H1 (cell line): ENCODE data around the gene CCBE1. TPM values are rescaled to one million over a fixed set of nuclear protein-coding genes. Genes with fewer than 3 reads are reported as not detected.

Source experiments
- CTCF ChIA-PET: fragments of 300-600 bp; sonication (Branson Sonifier 250); formaldehyde crosslinking; loops from one replicate; lab custom pipeline; 2021; ENCODE audit not compliant: partially characterized antibody; lab: Charles Lee
- POLR2A ChIA-PET: fragments of 300-600 bp; sonication (Branson Sonifier 250); formaldehyde crosslinking; loops from one replicate; lab custom pipeline; 2021; ENCODE audit warnings: inconsistent platforms; ENCODE audit not compliant: partially characterized antibody; lab: Charles Lee
- DNase-seq, 2 experiments: peaks; one replicate each; pipeline versions ENCODE4 v3.0.0 to v3.0.0-alpha.2; 2010 to 2022; ENCODE audit warnings: low spot score in 2 of 2, low read depth in 1 of 2, mixed read lengths in 1 of 2
- FAIRE-seq: peaks from 2 replicates; lab custom pipeline; 2011; peaks lifted over from hg19 to GRCh38; lab: Jason Lieb, UNC
- H2AFZ ChIP-seq: 2 replicates; pipeline ENCODE4 v1.8.1; 2012; ENCODE audit warnings: low read length, inconsistent platforms
- H2AK5ac ChIP-seq: 2 replicates; pipeline ENCODE4 v1.6.1; 2013; ENCODE audit warnings: low read depth, low read length
- H2BK120ac ChIP-seq: replicated peaks from 2 replicates; pipeline ENCODE3; 2013; ENCODE audit warnings: low read depth, low read length, inconsistent platforms
- H2BK12ac ChIP-seq: 2 replicates; pipeline ENCODE4 v1.6.1; 2013; ENCODE audit warnings: low read depth, low read length
- H2BK15ac ChIP-seq: 2 replicates; pipeline ENCODE4 v1.6.1; 2013; ENCODE audit warnings: low read length
- H2BK20ac ChIP-seq: 2 replicates; pipeline ENCODE4 v1.6.1; 2013; ENCODE audit warnings: low read length
- H2BK5ac ChIP-seq: 2 replicates; pipeline ENCODE4 v1.6.1; 2013; ENCODE audit warnings: low read depth, low read length
- H3K14ac ChIP-seq: 2 replicates; pipeline ENCODE4 v1.6.1; 2013; ENCODE audit warnings: inconsistent platforms; ENCODE audit not compliant: insufficient read length
- H3K18ac ChIP-seq: 2 replicates; pipeline ENCODE4 v1.6.1; 2013; ENCODE audit warnings: low read length; ENCODE audit errors: extremely low read depth
- H3K23ac ChIP-seq: 2 replicates; pipeline ENCODE4 v1.6.1; 2013; ENCODE audit warnings: inconsistent platforms; ENCODE audit not compliant: insufficient read length
- H3K23me2 ChIP-seq: 2 replicates; pipeline ENCODE4 v1.6.1; 2013; ENCODE audit warnings: low read depth, low read length
- H3K27ac ChIP-seq: 2 replicates; pipeline ENCODE4 v1.6.1; 2011; ENCODE audit warnings: low read depth, low read length, inconsistent platforms
- H3K27me3 ChIP-seq, 4 experiments: replicated peaks in 1 of 4; 1 replicate in 1 of 4; 2 replicates in 3 of 4; pipeline versions ENCODE4 v1.6.1 to v1.8.1; 2011 to 2013; ENCODE audit warnings: low read length in 3 of 4, mild to moderate bottlenecking in 3 of 4, inconsistent platforms in 2 of 4, mixed read lengths in 2 of 4, moderate library complexity in 1 of 4; ENCODE audit not compliant: control insufficient read depth in 3 of 4, insufficient read depth in 3 of 4; ENCODE audit errors: extremely low read depth in 1 of 4
- H3K36me3 ChIP-seq, 4 experiments: 2 replicates each; pipeline versions ENCODE4 v1.6.1 to v1.8.1; 2011 to 2013; ENCODE audit warnings: mild to moderate bottlenecking in 4 of 4, low read length in 3 of 4, moderate library complexity in 2 of 4, control low read depth in 1 of 4, inconsistent platforms in 1 of 4; ENCODE audit not compliant: insufficient read depth in 4 of 4, control insufficient read depth in 2 of 4
- H3K4ac ChIP-seq: replicated peaks from 2 replicates; pipeline ENCODE3; 2013; ENCODE audit warnings: low read length, low read depth, mixed read lengths, inconsistent platforms; ENCODE audit not compliant: insufficient read length
- H3K4me1 ChIP-seq, 4 experiments: replicated peaks in 1 of 4; 1 replicate in 1 of 4; 2 replicates in 3 of 4; pipeline versions ENCODE4 v1.6.1 to v1.8.1; 2011 to 2013; ENCODE audit warnings: low read length in 3 of 4, inconsistent platforms in 2 of 4, mixed read lengths in 1 of 4; ENCODE audit not compliant: insufficient read depth in 4 of 4, control insufficient read depth in 3 of 4
- H3K4me2 ChIP-seq, 2 experiments: 2 replicates each; pipeline versions ENCODE4 v1.6.1 to v1.8.1; 2011 to 2013; ENCODE audit warnings: low read depth in 2 of 2, low read length in 2 of 2, control low read depth in 1 of 2, inconsistent platforms in 1 of 2, mild to moderate bottlenecking in 1 of 2; ENCODE audit not compliant: insufficient read depth in 1 of 2
- H3K4me3 ChIP-seq, 4 experiments: fragments of 200-600, 300-600 bp in 1 of 4; sonication (generic), shearing (Covaris generic), sonication (Bioruptor Twin) in 1 of 4; 2 replicates each; pipeline versions ENCODE4 v1.5.1 to v1.8.1; 2011 to 2016; ENCODE audit warnings: low read length in 4 of 4, low read depth in 3 of 4, control low read depth in 2 of 4, inconsistent platforms in 2 of 4, mild to moderate bottlenecking in 2 of 4, mixed read lengths in 1 of 4, moderate library complexity in 1 of 4; ENCODE audit not compliant: insufficient read depth in 2 of 4; ENCODE audit errors: extremely low read depth in 1 of 4
- H3K56ac ChIP-seq: replicated peaks from 2 replicates; pipeline ENCODE3; 2013; ENCODE audit warnings: low read depth, mild to moderate bottlenecking, mixed read lengths, low read length, inconsistent platforms; ENCODE audit not compliant: insufficient read length
- H3K79me1 ChIP-seq: 2 replicates; pipeline ENCODE4 v1.6.1; 2013; ENCODE audit warnings: low read depth, low read length, control low read depth
- H3K79me2 ChIP-seq, 2 experiments: 2 replicates each; pipeline versions ENCODE4 v1.6.1 to v1.8.1; 2012 to 2013; ENCODE audit warnings: low read length in 2 of 2, mild to moderate bottlenecking in 2 of 2, inconsistent platforms in 1 of 2; ENCODE audit not compliant: insufficient read depth in 2 of 2, control insufficient read depth in 1 of 2
- H3K9ac ChIP-seq, 4 experiments: replicated peaks in 1 of 4; 1 replicate in 1 of 4; 2 replicates in 3 of 4; pipeline versions ENCODE4 v1.6.1 to v1.8.1; 2011 to 2013; ENCODE audit warnings: low read depth in 3 of 4, low read length in 3 of 4, control low read depth in 2 of 4, mild to moderate bottlenecking in 2 of 4, moderate library complexity in 2 of 4, inconsistent platforms in 1 of 4; ENCODE audit errors: extremely low read depth in 1 of 4
- H3K9me3 ChIP-seq, 2 experiments: 2 replicates each; pipeline versions ENCODE4 v1.6.1 to v1.8.1; 2012 to 2013; ENCODE audit warnings: mild to moderate bottlenecking in 2 of 2, moderate library complexity in 2 of 2, control low read depth in 1 of 2, inconsistent platforms in 1 of 2, low read depth in 1 of 2, low read length in 1 of 2, mixed read lengths in 1 of 2; ENCODE audit not compliant: insufficient read depth in 2 of 2
- H4K20me1 ChIP-seq, 2 experiments: replicated peaks in 1 of 2; 2 replicates each; pipeline versions ENCODE3 to v1.8.1; 2011 to 2013; ENCODE audit warnings: inconsistent platforms in 2 of 2, low read length in 2 of 2, mild to moderate bottlenecking in 1 of 2; ENCODE audit not compliant: insufficient read depth in 2 of 2, control insufficient read depth in 1 of 2
- H4K5ac ChIP-seq: 2 replicates; pipeline ENCODE4 v1.6.1; 2013; ENCODE audit warnings: low read length, low read depth, mixed read lengths, inconsistent platforms; ENCODE audit not compliant: insufficient read length
- H4K8ac ChIP-seq: 2 replicates; pipeline ENCODE4 v1.8.0; 2013; ENCODE audit warnings: mild to moderate bottlenecking, moderate library complexity, low read length, inconsistent platforms; ENCODE audit not compliant: insufficient read depth; ENCODE audit errors: extremely low read depth
- H4K91ac ChIP-seq: replicated peaks from 2 replicates; pipeline ENCODE3; 2013; ENCODE audit warnings: low read length, mixed read lengths, inconsistent platforms; ENCODE audit not compliant: insufficient read length
- CBX5 ChIP-seq: fragments of 300-800, 300-1000 bp; sonication (generic); IDR thresholded peaks from 2 replicates; pipeline ENCODE4 v1.7.1; 2016; ENCODE audit warnings: antibody characterized with exemption, low read length, low read depth
- CBX8 ChIP-seq: fragments of 300-800, 300-1000 bp; sonication (generic); IDR thresholded peaks from 2 replicates; pipeline ENCODE4 v1.7.1; 2016; ENCODE audit warnings: low read depth, low read length, borderline replicate concordance
- JUN ChIP-seq: IDR thresholded peaks from 2 replicates; pipeline ENCODE4 v1.6.1; 2011; ENCODE audit warnings: low read depth, mild to moderate bottlenecking, improper control_type of control experiment, low read length
- JUND ChIP-seq: IDR thresholded peaks from 2 replicates; pipeline ENCODE4 v1.6.1; 2011; ENCODE audit warnings: mild to moderate bottlenecking, improper control_type of control experiment, low read length
- NANOG ChIP-seq: IDR thresholded peaks from 2 replicates; pipeline ENCODE4 v1.6.1; 2011; ENCODE audit warnings: low read length, low read depth, mild to moderate bottlenecking, inconsistent platforms; ENCODE audit not compliant: insufficient read depth, poor library complexity, severe bottlenecking
- WGBS, 2 experiments: shearing (Covaris generic) in 1 of 2; methylation state at CpG; one replicate each; pipeline versions ENCODE4 v1.1.6 to v1.1.7; 2013 to 2015; ENCODE audit warnings: low lambda C conversion rate in 2 of 2, mixed read lengths in 2 of 2, inconsistent platforms in 1 of 2, low coverage in 1 of 2, missing lambda C conversion rate in 1 of 2; ENCODE audit not compliant: insufficient replicate concordance in 2 of 2, insufficient coverage in 1 of 2, insufficient read length in 1 of 2; ENCODE audit errors: extremely low coverage in 1 of 2, missing lambda C conversion rate in 1 of 2; 5-methylcytosine and 5-hydroxymethylcytosine counted together
- polyA plus RNA-seq, 7 experiments: library from polyadenylated mRNA; depleted of rRNA in 3 of 7; stranded (reverse) in 5 of 7; unstranded in 2 of 7; fragments of >200 nt in 5 of 7; fragments of 200-250 nt in 2 of 7; gene quantifications; 1 replicate in 5 of 7; 2 replicates in 1 of 7; 4 replicates in 1 of 7; pipeline versions ENCODE4 v1.2.1 to v1.2.3, GENCODE V29; 2011 to 2013; ENCODE audit warnings: missing spikeins in 2 of 7, mixed read lengths in 2 of 7
- total RNA-seq: library from RNA; stranded (reverse); fragmentation: NEBNext Ultra II Directional; extraction: Animal tissue kit (Norgen Biotek cat#: 25700); gene quantifications from 2 replicates; pipeline ENCODE4 v1.2.1, GENCODE V29; 2021

CCBE1 gene
- total and polyA plus RNA-seq, 2 of the 8 experiments (the other 6 are each of a cell fraction or from before 2014, with no cell fraction given), result 2.1 to 2.6 TPM

- H3K4ac ChIP-seq, result no peak overlapping the region
- H3K79me1 ChIP-seq, result no peaks in the 10 kb centered on the region
- no peaks in the 10 kb centered on the region for H3K9me3 ChIP-seq
- no peak overlapping the region for H3K56ac ChIP-seq
- H3K23ac ChIP-seq, result no peak overlapping the region
- H2BK15ac ChIP-seq, result no peak overlapping the region
- no peak overlapping the region for H3K4me3 ChIP-seq
- no peaks in the 10 kb centered on the region for H3K23me2 ChIP-seq
- H3K9ac ChIP-seq, result no peak overlapping the region
- 59% methylated on average over 6 of the region's 6 CpGs; no CpG with 5 or more reads in 1 of the 2 experiments for WGBS, 2 experiments
- H2AFZ ChIP-seq, result no peak overlapping the region
- H3K4me1 ChIP-seq, result no peaks in the 10 kb centered on the region; a peak in 1 of 7 replicates
- H2BK12ac ChIP-seq, result no peak overlapping the region; the same call in 1 of the 2 replicates
- no peak overlapping the region for H3K27ac ChIP-seq
- H3K79me2 ChIP-seq, result no peaks in the 10 kb centered on the region
- 0 out of 4 replicates have a peak overlapping the region, but pooled peaks of 1 of the 2 experiments have one; percentile 2 for H3K4me2 ChIP-seq
- H4K8ac ChIP-seq, result no peak overlapping the region
- peak; percentile 60 for FAIRE-seq
- no peak for DNase-seq
- POLR2A ChIA-PET, result no interaction called here
- CTCF ChIA-PET, result interaction anchor here (0.5 to 1.5 kb wide), 5 partner anchors 54 to 1017 kb away, joined by 3 to 4 read pairs (median 3); no protein-coding TSS in a partner anchor
- H2BK120ac ChIP-seq, result no peak overlapping the region
- H3K14ac ChIP-seq, result no peak overlapping the region
- H3K27me3 ChIP-seq, result no peaks in the 10 kb centered on the region
- H2AK5ac ChIP-seq, result no peak overlapping the region; the same call in 1 of the 2 replicates
- H2BK20ac ChIP-seq, result no peak overlapping the region
- peaks cover 0 to 2% of the 10 kb centered on the region in 2 experiments for H4K20me1 ChIP-seq
- H2BK5ac ChIP-seq, result no peak overlapping the region
- H3K18ac ChIP-seq, result no peak overlapping the region
- H3K36me3 ChIP-seq, result no peaks in the 10 kb centered on the region
- TF ChIP-seq JUND (peak; percentile 83; the same call in 1 of the 2 replicates), JUN (peak; percentile 35; the same call in 1 of the 2 replicates), NANOG (peak; percentile 6), CBX5 (no peak), CBX8 (no peak)
- no peak overlapping the region for H4K5ac ChIP-seq
- H4K91ac ChIP-seq, result no peak overlapping the region
These were observed 180.7 kb downstream of the CCBE1 start for GRCh38 chr18:59516356-59517155.
